GM12878 (cell line): ENCODE data around the gene ZNF462. TPM values are rescaled to one million over a fixed set of nuclear protein-coding genes. Genes with fewer than 3 reads are reported as not detected.

Source experiments
- ATAC-seq: fragments of 200-7000 bp; cut with Tn5 transposase; 3 replicates; pipeline ENCODE4 v1.9.1; 2020; ENCODE audit warnings: mild to moderate bottlenecking, moderate library complexity
- BruUV-seq: library from RNA; stranded (reverse); fragments of 400-500 nt; replicated peaks from 2 replicates; lab custom pipeline; 2021; lab: Mats Ljungman, UMichigan
- CTCF ChIA-PET: fragments of 300-600 bp; sonication (Branson Sonifier 250); formaldehyde crosslinking; extraction: SDS; loops from one replicate; lab custom pipeline; 2021; ENCODE audit warnings: inconsistent platforms; lab: Yijun Ruan, JAX
- POLR2A ChIA-PET: fragments of 350-600 bp; formaldehyde crosslinking; extraction: SDS; loops from one replicate; lab custom pipeline; 2021; ENCODE audit warnings: inconsistent platforms; lab: Charles Lee
- RAD21 ChIA-PET: fragments of 300-600 bp; sonication (Branson Sonifier 250); formaldehyde crosslinking; loops from one replicate; lab custom pipeline; 2023; ENCODE audit warnings: antibody characterized with exemption; ENCODE audit not compliant: unreplicated experiment; lab: Charles Lee
- SMC1A ChIA-PET: fragments of 300-600 bp; sonication (Branson Sonifier 250); formaldehyde crosslinking; loops from one replicate; lab custom pipeline; 2023; ENCODE audit not compliant: unreplicated experiment, uncharacterized antibody; lab: Charles Lee
- DNase-seq: peaks from one replicate; pipeline ENCODE4 v3.0.0-alpha.2; 2011; ENCODE audit warnings: low read depth, low spot score
- FAIRE-seq: peaks from 3 replicates; lab custom pipeline; 2011; peaks lifted over from hg19 to GRCh38; lab: Jason Lieb, UNC
- H2AFZ ChIP-seq: 2 replicates; pipeline ENCODE4 v1.6.0; 2011; ENCODE audit warnings: low read depth, low read length, control low read depth; ENCODE audit not compliant: control insufficient read depth
- H3K27ac ChIP-seq: 2 replicates; pipeline ENCODE4 v1.5.1; 2011; ENCODE audit warnings: control low read depth; ENCODE audit not compliant: control insufficient read depth, insufficient read depth
- H3K27me3 ChIP-seq, 2 experiments: replicated peaks in 1 of 2; 2 replicates each; pipeline versions ENCODE4 v1.6.0 to v1.6.1; 2011; ENCODE audit warnings: low read length in 1 of 2; ENCODE audit not compliant: control insufficient read depth in 2 of 2, insufficient read depth in 2 of 2
- H3K36me3 ChIP-seq, 2 experiments: 2 replicates each; pipeline ENCODE4 v1.5.1; 2011; ENCODE audit warnings: low read length in 1 of 2; ENCODE audit not compliant: control insufficient read depth in 2 of 2, insufficient read depth in 2 of 2
- H3K4me1 ChIP-seq: 2 replicates; pipeline ENCODE4 v1.6.1; 2011; ENCODE audit warnings: mild to moderate bottlenecking, low read length, moderate library complexity, mixed read lengths; ENCODE audit not compliant: control insufficient read depth, insufficient read depth
- H3K4me2 ChIP-seq: 2 replicates; pipeline ENCODE4 v1.6.0; 2011; ENCODE audit warnings: control low read depth; ENCODE audit not compliant: control insufficient read depth, insufficient read depth
- H3K4me3 ChIP-seq: fragments of 200-600 bp; sonication (generic); 2 replicates; pipeline ENCODE4 v1.5.1; 2016
- H3K79me2 ChIP-seq: 2 replicates; pipeline ENCODE4 v1.6.0; 2011; ENCODE audit warnings: low read length; ENCODE audit not compliant: control insufficient read depth, insufficient read depth
- H3K9ac ChIP-seq: 2 replicates; pipeline ENCODE4 v1.8.0; 2011; ENCODE audit warnings: low read length, control low read depth, mixed read lengths; ENCODE audit not compliant: control insufficient read depth, insufficient read depth
- H3K9me3 ChIP-seq: replicated peaks from 3 replicates; pipeline ENCODE4 v1.5.1; 2011; ENCODE audit warnings: mild to moderate bottlenecking, low read length; ENCODE audit not compliant: control insufficient read depth, insufficient read depth
- H4K20me1 ChIP-seq: 2 replicates; pipeline ENCODE4 v1.6.0; 2011; ENCODE audit not compliant: control insufficient read depth, insufficient read depth
- BACH1 ChIP-seq: fragments of 450-650 bp; IDR thresholded peaks from 2 replicates; pipeline ENCODE4 v1.6.1; 2017; ENCODE audit warnings: mild to moderate bottlenecking, borderline replicate concordance
- BCL11A ChIP-seq: IDR thresholded peaks from 2 replicates; pipeline ENCODE4 v1.6.1; 2011; ENCODE audit warnings: low read depth, low read length
- BRCA1 ChIP-seq: IDR thresholded peaks from 2 replicates; pipeline ENCODE4 v1.6.1; 2011; ENCODE audit warnings: low read depth, low read length, improper control_type of control experiment
- CHD1 ChIP-seq: IDR thresholded peaks from 2 replicates; pipeline ENCODE4 v1.6.1; 2012; ENCODE audit warnings: low read depth, low read length, improper control_type of control experiment
- EZH2 ChIP-seq: IDR thresholded peaks from 2 replicates; pipeline ENCODE4 v1.6.1; 2012; ENCODE audit warnings: low read depth, mild to moderate bottlenecking, control low read depth, inconsistent platforms, low read length, borderline replicate concordance; ENCODE audit not compliant: control insufficient read depth
- GATAD2B ChIP-seq: fragments of 450-650 bp; conservative IDR thresholded peaks from 2 replicates; pipeline ENCODE4 v1.6.1; 2017; ENCODE audit warnings: low read depth, mild to moderate bottlenecking, moderate library complexity
- IKZF2 ChIP-seq, 2 experiments: fragments of 450-650 bp; IDR thresholded peaks; 2 replicates each; pipeline ENCODE4 v1.6.1; 2017; ENCODE audit warnings: mild to moderate bottlenecking in 2 of 2, moderate library complexity in 2 of 2
- STAT3 ChIP-seq: IDR thresholded peaks from 2 replicates; pipeline ENCODE4 v1.6.1; 2011; ENCODE audit warnings: low read depth, low read length, improper control_type of control experiment
- SUZ12 ChIP-seq: fragments of 200-600 bp; sonication (generic); IDR thresholded peaks from one replicate; pipeline ENCODE4 v1.6.1; 2018; ENCODE audit warnings: antibody characterized with exemption, mild to moderate bottlenecking; ENCODE audit not compliant: unreplicated experiment
- ZNF274 ChIP-seq: IDR thresholded peaks from one replicate; pipeline ENCODE4 v1.8.0; 2011; ENCODE audit not compliant: insufficient read length, insufficient read depth
- ZSCAN29 ChIP-seq: fragments of 450-650 bp; IDR thresholded peaks from 2 replicates; pipeline ENCODE4 v1.6.1; 2017; ENCODE audit warnings: mild to moderate bottlenecking, moderate library complexity
- WGBS: methylation state at CpG from one replicate; pipeline ENCODE4 v1.1.6; 2016; ENCODE audit warnings: low lambda C conversion rate; ENCODE audit not compliant: insufficient replicate concordance, insufficient coverage; ENCODE audit errors: missing lambda C conversion rate; 5-methylcytosine and 5-hydroxymethylcytosine counted together
- in situ Hi-C: fragments of 300-500 bp; cut with MboI; formaldehyde crosslinking; loops from 9 replicates; pipeline ENCODE4 v1.14.3; 2018; ENCODE audit warnings: mixed read lengths
- intact Hi-C: fragments of 100-400 bp; cut with micrococcal nuclease; formaldehyde crosslinking; loops from one replicate; pipeline ENCODE4 v1.14.2; 2022; ENCODE audit not compliant: unreplicated experiment
- polyA plus RNA-seq, 11 experiments: library from polyadenylated mRNA; depleted of rRNA in 4 of 11; unstranded in 6 of 11; stranded (reverse) in 5 of 11; fragments of >200 nt; fragmentation: Nextera tagmentation in 4 of 11; fragmentation: Illumina TruSeq in 1 of 11; extraction: Ambion mirVana in 4 of 11; extraction: Trizol in 1 of 11; gene quantifications; 1 replicate in 1 of 11; 2 replicates in 10 of 11; pipeline versions ENCODE4 v1.2.1 to v1.2.3, GENCODE V29; 2011 to 2016; ENCODE audit warnings: inconsistent platforms in 2 of 11, missing spikeins in 2 of 11, low read depth in 1 of 11
- total RNA-seq, 4 experiments: library from RNA; depleted of rRNA in 3 of 4; stranded (reverse); fragments of >200 nt in 3 of 4; fragmentation: Illumina TruSeq in 1 of 4; extraction: Trizol in 1 of 4; gene quantifications; 2 replicates each; pipeline versions ENCODE4 v1.2.1 to v1.2.3, GENCODE V29; 2013 to 2021
- TF ChIP-seq, protein P1 (sequence below): IDR thresholded peaks from 2 replicates; pipeline ENCODE4 v1.6.1; 2011; ENCODE audit warnings: mild to moderate bottlenecking, low read depth, low read length, moderate library complexity; ENCODE audit not compliant: insufficient replicate concordance
- TF ChIP-seq, protein P2 (sequence below): IDR thresholded peaks from 2 replicates; pipeline ENCODE4 v1.6.1; 2011; ENCODE audit warnings: borderline replicate concordance, low read depth, mild to moderate bottlenecking, moderate library complexity, low read length; ENCODE audit not compliant: insufficient read depth, poor library complexity, severe bottlenecking
- TF ChIP-seq, protein P3 (sequence below): IDR thresholded peaks from 2 replicates; pipeline ENCODE4 v1.6.1; 2012; ENCODE audit warnings: low read depth, low read length, improper control_type of control experiment

Gene ZNF462
- total and polyA plus RNA-seq, 10 of the 15 experiments (the other 5 are each of a cell fraction or from before 2014, with no cell fraction given), result 0.27 to 13.7 (median 0.55) TPM

DNA sequence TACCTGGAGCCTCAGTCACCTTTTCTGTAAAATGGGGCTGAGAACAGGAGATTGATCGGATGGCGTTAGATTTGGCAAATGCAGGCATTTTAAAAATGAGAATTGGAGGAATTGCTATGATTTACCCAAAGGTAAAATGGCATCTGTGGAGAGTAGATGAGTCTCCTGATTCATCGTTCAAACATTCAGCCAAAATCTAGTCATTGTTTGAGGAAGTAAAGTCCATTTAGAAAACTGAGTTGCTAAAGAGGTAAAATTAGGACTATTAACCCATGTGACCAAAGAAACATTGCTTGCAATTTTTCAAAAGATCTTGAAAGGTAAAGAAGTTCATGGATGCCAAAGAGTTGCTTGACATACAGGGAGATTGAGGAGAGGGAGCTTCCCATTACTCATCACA, 69.7 kb downstream of the ZNF462 start:
- ChIA-PET SMC1A (interaction anchor here (1.6 to 7.4 kb wide), 2 partner anchors 10 to 12 kb away, joined by 4 to 43 read pairs; no protein-coding TSS in a partner anchor), CTCF (interaction anchor here (1.4 to 2.1 kb wide), 4 partner anchors 10 to 67 kb away, joined by 3 to 7 read pairs (median 4); no protein-coding TSS in a partner anchor)

DNA sequence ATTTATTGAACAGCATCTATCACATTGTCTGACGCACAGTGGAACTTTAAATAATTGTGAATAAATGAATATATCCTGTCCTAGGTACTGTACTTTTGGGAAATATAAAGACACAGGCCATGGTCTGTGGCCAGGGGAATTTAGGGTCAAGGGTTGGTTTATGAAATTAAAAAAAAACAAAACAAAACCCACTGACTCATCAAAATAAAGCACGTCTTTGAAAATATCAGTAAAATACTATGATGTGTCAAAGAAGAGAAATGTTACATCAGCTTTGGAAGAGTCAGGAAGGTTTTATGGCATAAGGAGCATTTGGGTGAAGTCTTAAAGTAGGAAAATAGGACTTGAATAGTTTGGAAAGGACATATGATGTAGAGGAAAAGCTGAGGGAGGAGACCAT, 70.5 kb downstream of the ZNF462 start:
- Histone ChIP-seq H3K4me3 (no peak overlapping the region), H2AFZ (no peak overlapping the region), H3K9ac (no peak overlapping the region), H4K20me1 (no peaks in the 10 kb centered on the region), H3K79me2 (no peaks in the 10 kb centered on the region), H3K4me2 (no peak overlapping the region), H3K36me3 (peaks cover 0 to 6% of the 10 kb centered on the region in 2 experiments; a peak in 2 of 4 replicates), H3K27ac (no peak overlapping the region), H3K9me3 (no peaks in the 10 kb centered on the region; the same call in 2 of the 3 replicates), H3K4me1 (no peaks in the 10 kb centered on the region), H3K27me3 (no peaks in the 10 kb centered on the region; a peak in 1 of 4 replicates)
- WGBS, result 91% methylated on average over 2 of the region's 2 CpGs
- FAIRE-seq (no peak), DNase-seq (no peak), ATAC-seq (no peak)
- intact Hi-C loops, result no loop called here
- no TSS peak for BruUV-seq
- ChIA-PET RAD21 (interaction anchor here (1.8 kb wide), 1 partner anchor 11 kb away, joined by 4 read pairs; no protein-coding TSS in a partner anchor), POLR2A (no interaction called here), SMC1A (interaction anchor here (7.4 kb wide), 1 partner anchor 13 kb away, joined by 43 read pairs; no protein-coding TSS in a partner anchor), CTCF (interaction anchor here (1.5 kb wide), 1 partner anchor 11 kb away, joined by 7 read pairs; no protein-coding TSS in a partner anchor)
- in situ Hi-C loops, result no loop called here
- TF ChIP-seq, protein P1, sequence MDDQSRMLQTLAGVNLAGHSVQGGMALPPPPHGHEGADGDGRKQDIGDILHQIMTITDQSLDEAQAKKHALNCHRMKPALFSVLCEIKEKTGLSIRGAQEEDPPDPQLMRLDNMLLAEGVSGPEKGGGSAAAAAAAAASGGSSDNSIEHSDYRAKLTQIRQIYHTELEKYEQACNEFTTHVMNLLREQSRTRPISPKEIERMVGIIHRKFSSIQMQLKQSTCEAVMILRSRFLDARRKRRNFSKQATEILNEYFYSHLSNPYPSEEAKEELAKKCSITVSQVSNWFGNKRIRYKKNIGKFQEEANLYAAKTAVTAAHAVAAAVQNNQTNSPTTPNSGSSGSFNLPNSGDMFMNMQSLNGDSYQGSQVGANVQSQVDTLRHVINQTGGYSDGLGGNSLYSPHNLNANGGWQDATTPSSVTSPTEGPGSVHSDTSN, result no peak
- TF ChIP-seq, protein P2, sequence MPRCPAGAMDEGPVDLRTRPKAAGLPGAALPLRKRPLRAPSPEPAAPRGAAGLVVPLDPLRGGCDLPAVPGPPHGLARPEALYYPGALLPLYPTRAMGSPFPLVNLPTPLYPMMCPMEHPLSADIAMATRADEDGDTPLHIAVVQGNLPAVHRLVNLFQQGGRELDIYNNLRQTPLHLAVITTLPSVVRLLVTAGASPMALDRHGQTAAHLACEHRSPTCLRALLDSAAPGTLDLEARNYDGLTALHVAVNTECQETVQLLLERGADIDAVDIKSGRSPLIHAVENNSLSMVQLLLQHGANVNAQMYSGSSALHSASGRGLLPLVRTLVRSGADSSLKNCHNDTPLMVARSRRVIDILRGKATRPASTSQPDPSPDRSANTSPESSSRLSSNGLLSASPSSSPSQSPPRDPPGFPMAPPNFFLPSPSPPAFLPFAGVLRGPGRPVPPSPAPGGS, result no peak
- TF ChIP-seq GATAD2B (no peak), STAT3 (no peak), SUZ12 (no peak), IKZF2 (IDR thresholded peaks at IDR 0.05) (no peak), CHD1 (no peak), ZNF274 (no peak), EZH2 (no peak), BACH1 (no peak), ZSCAN29 (no peak), BCL11A (no peak)
- TF ChIP-seq, protein P3, sequence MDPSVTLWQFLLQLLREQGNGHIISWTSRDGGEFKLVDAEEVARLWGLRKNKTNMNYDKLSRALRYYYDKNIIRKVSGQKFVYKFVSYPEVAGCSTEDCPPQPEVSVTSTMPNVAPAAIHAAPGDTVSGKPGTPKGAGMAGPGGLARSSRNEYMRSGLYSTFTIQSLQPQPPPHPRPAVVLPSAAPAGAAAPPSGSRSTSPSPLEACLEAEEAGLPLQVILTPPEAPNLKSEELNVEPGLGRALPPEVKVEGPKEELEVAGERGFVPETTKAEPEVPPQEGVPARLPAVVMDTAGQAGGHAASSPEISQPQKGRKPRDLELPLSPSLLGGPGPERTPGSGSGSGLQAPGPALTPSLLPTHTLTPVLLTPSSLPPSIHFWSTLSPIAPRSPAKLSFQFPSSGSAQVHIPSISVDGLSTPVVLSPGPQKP, result no peak

More for the DNA sequence above, 69.7 kb downstream of the ZNF462 start:
- no peak overlapping the region for H3K27ac ChIP-seq
- no peak for ATAC-seq
- POLR2A ChIA-PET, result no interaction called here
- no peak overlapping the region for H3K9ac ChIP-seq
- intact Hi-C loops (no loop called here), in situ Hi-C loops (no loop called here)
- FAIRE-seq, result no peak
- no peak overlapping the region for H3K4me3 ChIP-seq
- no peaks in the 10 kb centered on the region for H4K20me1 ChIP-seq
- TF ChIP-seq BRCA1, result no peak
- H3K79me2 ChIP-seq, result no peaks in the 10 kb centered on the region
- RAD21 ChIA-PET, result no interaction called here
- H3K27me3 ChIP-seq, result no peaks in the 10 kb centered on the region; a peak in 1 of 4 replicates
- H3K4me2 ChIP-seq, result no peak overlapping the region
- H2AFZ ChIP-seq, result no peak overlapping the region
- H3K9me3 ChIP-seq, result no peaks in the 10 kb centered on the region; the same call in 2 of the 3 replicates
- WGBS, result 60% methylated on average over 3 of the region's 3 CpGs
- H3K36me3 ChIP-seq, result peaks cover 0 to 11% of the 10 kb centered on the region in 2 experiments; a peak in 2 of 4 replicates
- no peaks in the 10 kb centered on the region for H3K4me1 ChIP-seq
- no TSS peak for BruUV-seq
- DNase-seq, result no peak
